ENCODE measurements around the gene HOMEZ.

GRCh38 chr14:23321572-23322547, 35.9 kb upstream of the HOMEZ start:
- TF ChIP-seq, protein P1, sequence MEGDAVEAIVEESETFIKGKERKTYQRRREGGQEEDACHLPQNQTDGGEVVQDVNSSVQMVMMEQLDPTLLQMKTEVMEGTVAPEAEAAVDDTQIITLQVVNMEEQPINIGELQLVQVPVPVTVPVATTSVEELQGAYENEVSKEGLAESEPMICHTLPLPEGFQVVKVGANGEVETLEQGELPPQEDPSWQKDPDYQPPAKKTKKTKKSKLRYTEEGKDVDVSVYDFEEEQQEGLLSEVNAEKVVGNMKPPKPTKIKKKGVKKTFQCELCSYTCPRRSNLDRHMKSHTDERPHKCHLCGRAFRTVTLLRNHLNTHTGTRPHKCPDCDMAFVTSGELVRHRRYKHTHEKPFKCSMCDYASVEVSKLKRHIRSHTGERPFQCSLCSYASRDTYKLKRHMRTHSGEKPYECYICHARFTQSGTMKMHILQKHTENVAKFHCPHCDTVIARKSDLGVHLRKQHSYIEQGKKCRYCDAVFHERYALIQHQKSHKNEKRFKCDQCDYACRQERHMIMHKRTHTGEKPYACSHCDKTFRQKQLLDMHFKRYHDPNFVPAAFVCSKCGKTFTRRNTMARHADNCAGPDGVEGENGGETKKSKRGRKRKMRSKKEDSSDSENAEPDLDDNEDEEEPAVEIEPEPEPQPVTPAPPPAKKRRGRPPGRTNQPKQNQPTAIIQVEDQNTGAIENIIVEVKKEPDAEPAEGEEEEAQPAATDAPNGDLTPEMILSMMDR (IDR thresholded peaks at IDR 0.05) = no peak
- TF ChIP-seq EP300 (IDR thresholded peaks at IDR 0.05) = no peak
- TF ChIP-seq POLR2A (IDR thresholded peaks at IDR 0.05) = no peak
